ENCODE measurements around the gene SEC24D.
A peak's percentile ranks its signal among the peaks of the same experiment; 100 is the strongest.

SEC24D gene

DNA sequence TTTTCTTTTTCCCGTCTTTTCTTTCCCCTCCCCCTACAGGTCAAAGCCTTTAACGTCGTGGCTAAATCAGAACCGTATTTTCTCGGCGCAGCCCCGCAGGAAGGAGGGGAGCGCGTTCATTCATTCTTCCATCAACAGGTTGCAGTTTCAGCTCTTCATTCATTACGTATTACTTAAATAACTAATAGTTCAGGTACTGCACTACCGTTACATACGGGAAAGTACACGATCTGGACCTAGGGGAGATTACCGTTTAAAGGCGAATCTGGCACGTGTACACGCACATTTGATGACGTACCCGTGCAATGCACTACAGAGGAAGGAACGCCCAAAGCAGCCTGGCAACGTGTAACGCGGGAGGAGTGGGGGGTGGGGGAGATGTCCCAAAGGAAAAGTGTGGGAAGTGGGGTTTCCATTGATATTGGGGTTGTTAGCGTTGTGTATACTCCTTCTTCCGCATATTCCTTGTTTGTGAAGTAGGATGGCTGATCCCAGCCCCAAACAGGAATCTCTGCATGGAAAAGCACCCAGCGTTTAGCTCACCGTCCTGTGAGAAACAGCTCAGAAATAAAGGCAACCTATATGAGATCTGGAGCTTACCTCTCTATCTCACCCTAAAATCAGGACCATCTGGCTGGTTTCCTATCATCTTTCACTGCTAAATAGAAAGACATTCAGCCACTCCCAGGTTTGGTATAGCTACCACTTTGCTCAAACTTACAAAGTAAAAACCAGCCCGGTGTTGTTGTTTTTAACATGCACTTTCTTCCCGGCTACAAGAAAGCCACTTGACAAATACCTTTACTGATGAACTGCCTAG lies 585 bp upstream of the SEC24D start:
- TF ChIP-seq CTCF (IDR thresholded peaks at IDR 0.05; ENCODE audit: control insufficient read depth, insufficient read depth, low read depth, low read length, missing control alignments) = no peak

DNA sequence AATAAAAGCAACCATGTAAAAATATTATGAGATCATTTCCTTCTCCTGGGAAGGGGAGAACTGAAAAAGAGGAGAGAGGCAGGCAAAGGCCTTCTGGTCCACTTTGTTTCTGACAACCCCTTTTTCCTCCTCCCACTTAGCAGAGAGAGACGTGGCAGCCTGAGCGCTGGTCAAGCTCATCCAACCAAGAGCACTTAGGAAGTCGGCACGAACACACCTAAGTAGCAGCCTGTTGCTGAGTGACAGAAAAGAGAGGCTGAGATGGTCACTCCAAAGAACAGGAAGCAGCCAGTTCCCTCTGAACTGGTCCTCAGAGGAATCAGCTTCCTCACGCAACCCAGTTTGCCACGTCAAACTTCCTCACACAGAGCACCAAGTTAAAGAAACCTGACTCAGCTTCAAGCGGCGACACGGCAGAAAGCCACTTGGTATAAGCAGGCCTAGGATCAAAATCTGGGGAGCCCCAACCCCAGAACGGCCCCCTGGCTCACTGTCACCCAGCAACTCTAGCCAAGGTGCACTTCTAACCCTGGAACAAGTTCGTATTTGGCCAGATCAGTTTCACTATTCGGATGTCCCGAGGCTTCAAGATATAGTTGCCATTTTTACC lies 861 bp downstream of the SEC24D start:
- no peak for TF ChIP-seq CTCF (IDR thresholded peaks at IDR 0.05; ENCODE audit: control insufficient read depth, insufficient read depth, low read depth, low read length, missing control alignments)
- DNase-seq (ENCODE audit: low read depth) = peak; percentile 80

More for the DNA sequence above, 585 bp upstream of the SEC24D start:
- DNase-seq (ENCODE audit: low read depth) = no peak
- H3K4me3 ChIP-seq (ENCODE audit: control insufficient read depth, low read depth, low read length) = peak overlapping the region; percentile 79

DNA sequence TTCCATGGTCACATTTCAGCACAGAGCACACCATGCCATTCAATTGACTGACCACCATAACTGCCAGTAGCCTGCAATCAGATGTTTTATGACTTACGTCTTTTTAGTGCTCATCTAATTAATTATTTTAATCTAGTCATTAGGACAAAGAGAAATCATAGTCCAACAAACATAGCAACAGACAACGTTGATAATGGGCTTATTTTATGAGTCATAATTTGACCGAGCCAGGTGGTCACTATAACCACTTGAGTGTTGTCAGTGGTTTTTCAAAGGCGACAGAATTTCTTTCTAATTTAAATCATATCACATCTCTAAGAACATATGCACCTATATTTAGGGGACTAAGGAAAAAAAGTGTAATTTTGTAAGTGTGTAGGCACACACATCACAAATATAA lies 1.9 kb downstream of the SEC24D start:
- no peak for TF ChIP-seq CTCF (IDR thresholded peaks at IDR 0.05; ENCODE audit: control insufficient read depth, insufficient read depth, low read depth, low read length, missing control alignments)
- H3K4me3 ChIP-seq (ENCODE audit: control insufficient read depth, low read depth, low read length) = peak overlapping the region; percentile 37
- DNase-seq (ENCODE audit: low read depth) = no peak

More for the DNA sequence above, 861 bp downstream of the SEC24D start:
- peak overlapping the region; percentile 79 for H3K4me3 ChIP-seq (ENCODE audit: control insufficient read depth, low read depth, low read length)

- no peak for DNase-seq (ENCODE audit: low read depth)
- peak overlapping the region; percentile 37 for H3K4me3 ChIP-seq (ENCODE audit: control insufficient read depth, low read depth, low read length)
Measured at GRCh38 chr4:118833192-118833820, 2.6 kb downstream of the SEC24D start.

GRCh38 chr4:118829107-118829506 lies 6.8 kb downstream of the SEC24D start:
- TF ChIP-seq CTCF (IDR thresholded peaks at IDR 0.05; ENCODE audit: control insufficient read depth, insufficient read depth, low read depth, low read length, missing control alignments) = no peak
- H3K4me3 ChIP-seq (ENCODE audit: control insufficient read depth, low read depth, low read length) = no peak overlapping the region

More at GRCh38 chr4:118833192-118833820, 2.6 kb downstream of the SEC24D start:
- TF ChIP-seq CTCF (IDR thresholded peaks at IDR 0.05; ENCODE audit: control insufficient read depth, insufficient read depth, low read depth, low read length, missing control alignments) = no peak

GRCh38 chr4:118826723-118827444 lies 9.0 kb downstream of the SEC24D start:
- no peak overlapping the region; the same call in 1 of the 2 replicates for H3K4me3 ChIP-seq (ENCODE audit: control insufficient read depth, low read depth, low read length)
- no peak for TF ChIP-seq CTCF (IDR thresholded peaks at IDR 0.05; ENCODE audit: control insufficient read depth, insufficient read depth, low read depth, low read length, missing control alignments)
- no peak for DNase-seq (ENCODE audit: low read depth)

More at GRCh38 chr4:118829107-118829506, 6.8 kb downstream of the SEC24D start:
- no peak for DNase-seq (ENCODE audit: low read depth)
